D341Med (cell line): ENCODE data around the gene ETV3L.

Experiments
- DNase-seq: peaks from one replicate; pipeline ENCODE4 v3.0.0; 2012; ENCODE audit warnings: low spot score

Gene ETV3L

GRCh38 chr1:157099633-157100009 is at the start of gene ETV3L:
ETV3L (minus strand) TSS chr1:157099808; CDS start chr1:157099523, 285 bp downstream.
- no peak for DNase-seq

GRCh38 chr1:157147906-157148700 is 48.5 kb upstream of the ETV3L start:
- no peak for DNase-seq

- no peak for DNase-seq
These were observed 47.4 kb upstream of the ETV3L start for GRCh38 chr1:157147037-157147436.

GRCh38 chr1:157146244-157146643 is 46.6 kb upstream of the ETV3L start:
- no peak for DNase-seq

GRCh38 chr1:157145076-157145475 is 45.5 kb upstream of the ETV3L start:
- DNase-seq, result no peak

- DNase-seq, result no peak
These were observed 44.9 kb upstream of the ETV3L start for GRCh38 chr1:157144509-157144908.

GRCh38 chr1:157142765-157143423 is 43.3 kb upstream of the ETV3L start:
- DNase-seq, result no peak

GRCh38 chr1:157142201-157142600 is 42.6 kb upstream of the ETV3L start:
- DNase-seq, result no peak

- no peak for DNase-seq
These were observed 41.7 kb upstream of the ETV3L start for GRCh38 chr1:157141212-157141855.

- no peak for DNase-seq
These were observed 40.5 kb upstream of the ETV3L start for GRCh38 chr1:157140063-157140588.

GRCh38 chr1:157139052-157139715 is 39.6 kb upstream of the ETV3L start:
- no peak for DNase-seq

GRCh38 chr1:157138220-157139051 is 38.8 kb upstream of the ETV3L start, which contains the start of gene ETV3:
ETV3 (minus strand) TSS chr1:157138395; CDS start chr1:157136352, 2,043 bp downstream.
- DNase-seq, result peak; percentile 96

- peak; percentile 53 for DNase-seq
These were observed 38.0 kb upstream of the ETV3L start for GRCh38 chr1:157137408-157138219.

- peak; percentile 68 for DNase-seq
These were observed 37.4 kb upstream of the ETV3L start for GRCh38 chr1:157137046-157137407.

GRCh38 chr1:157136133-157136532 is 36.5 kb upstream of the ETV3L start:
- DNase-seq, result no peak

- DNase-seq, result no peak
These were observed 36.0 kb upstream of the ETV3L start for GRCh38 chr1:157135646-157136045.

GRCh38 chr1:157135070-157135469 is 35.5 kb upstream of the ETV3L start:
- no peak for DNase-seq

GRCh38 chr1:157134442-157134841 is 34.8 kb upstream of the ETV3L start:
- DNase-seq, result no peak

- DNase-seq, result no peak
These were observed 33.8 kb upstream of the ETV3L start for GRCh38 chr1:157133426-157133825.

GRCh38 chr1:157132616-157133167 is 33.1 kb upstream of the ETV3L start:
- DNase-seq, result no peak
